Heart left ventricle (tissue), 16 donors: Measurements from ENCODE around the gene ZBED1. TPM values are rescaled to one million over a fixed set of nuclear protein-coding genes. Genes with fewer than 3 reads are reported as not detected.
A peak's percentile ranks its signal among the peaks of the same experiment; 100 is the strongest.

Experiments
- ATAC-seq, 4 donors: fragments of 200-7000 bp; cut with Tn5 transposase; one replicate each; pipeline ENCODE4 v1.9.1; 2020 to 2022; ENCODE audit warnings: moderate library complexity in 4 of 4, mild to moderate bottlenecking in 3 of 4, moderate number of reproducible peaks in 1 of 4
- DNase-seq, 5 donors: peaks; one replicate each; pipeline ENCODE4 v3.0.0-alpha.2; 2020
- H3K27ac ChIP-seq, 12 donors: fragments of 200-600 bp; sonication (generic) in 4 of 12; one replicate each; pipeline versions ENCODE4 v1.5.0 to v1.8.0; 2016 to 2022; ENCODE audit warnings: mild to moderate bottlenecking in 2 of 12
- H3K27me3 ChIP-seq, 9 donors: fragments of 200-600 bp; sonication (generic) in 2 of 9; one replicate each; pipeline versions ENCODE4 v1.5.1 to v1.8.0; 2016 to 2022; ENCODE audit warnings: mild to moderate bottlenecking in 3 of 9
- H3K36me3 ChIP-seq, 9 donors: fragments of 200-600 bp; sonication (generic) in 2 of 9; one replicate each; pipeline versions ENCODE4 v1.5.0 to v1.8.0; 2018 to 2022; ENCODE audit warnings: mild to moderate bottlenecking in 2 of 9
- H3K4me1 ChIP-seq, 12 donors: fragments of 200-600 bp; sonication (generic) in 4 of 12; one replicate each; pipeline versions ENCODE4 v1.5.0 to v1.8.0; 2016 to 2022; ENCODE audit warnings: mild to moderate bottlenecking in 3 of 12
- H3K4me3 ChIP-seq, 12 donors: fragments of 200-600 bp; sonication (generic) in 4 of 12; one replicate each; pipeline versions ENCODE4 v1.5.0 to v1.8.0; 2017 to 2022; ENCODE audit warnings: mild to moderate bottlenecking in 9 of 12, moderate library complexity in 4 of 12
- H3K9me3 ChIP-seq, 12 donors: fragments of 200-600 bp; sonication (generic) in 4 of 12; one replicate each; pipeline versions ENCODE4 v1.5.0 to v1.8.0; 2016 to 2022; ENCODE audit warnings: mild to moderate bottlenecking in 1 of 12
- CTCF ChIP-seq, 12 donors: fragments of 200-600 bp; sonication (generic) in 4 of 12; IDR thresholded peaks; one replicate each; pipeline versions ENCODE4 v1.5.0 to v1.8.0; 2018 to 2022; ENCODE audit warnings: antibody characterized with exemption in 12 of 12, mild to moderate bottlenecking in 5 of 12
- POLR2A ChIP-seq, 2 donors: fragments of 450-650 bp; IDR thresholded peaks; one replicate each; pipeline ENCODE4 v1.6.1; 2017; ENCODE audit warnings: antibody characterized with exemption in 2 of 2, mild to moderate bottlenecking in 2 of 2, moderate library complexity in 2 of 2
- WGBS, 4 donors: extraction: QIAGEN DNeasy Blood & Tissue Kit in 2 of 4; methylation state at CpG; one replicate each; pipeline versions ENCODE4 v1.1.5 to v1.1.7; 2013 to 2018; 5-methylcytosine and 5-hydroxymethylcytosine counted together
- intact Hi-C, 10 donors: fragments of 100-400 bp; cut with DNase I; formaldehyde crosslinking; loops; one replicate each; pipeline versions ENCODE4 v1.11.1 to v1.14.2; 2022
- polyA plus RNA-seq, 2 donors: library from polyadenylated mRNA; stranded (reverse); fragments of 200-250 nt; gene quantifications; one replicate each; pipeline ENCODE4 v1.2.3, GENCODE V29; 2013
- total RNA-seq, 9 donors: library from RNA; depleted of rRNA in 2 of 9; stranded (reverse); fragments of >200 nt in 2 of 9; fragmentation: NEBNext Ultra II Directional in 3 of 9; extraction: Animal tissue kit (Norgen Biotek cat#: 25700) in 3 of 9; gene quantifications; one replicate each; pipeline versions ENCODE4 v1.1.0 to v1.2.4, GENCODE V29; 2016 to 2023
- donor health status: ischemic (EF 13 %, LVEDD 7.1; RV severe dilation, severe dysfunction).
- donor health status: healthy with polysubstance abuse.
- donor health status: DM: no; HTN: yes; CAD: no.
- donor health status: DM: no; HTN: no; CAD: no.
- donor health status: ischemic (EF 25% LVEDD 6.9; RV normal size, moderate dysfunction).
- donor health status: ischemic (EF 25% LVEDD 5.7; RV mildly dilated, moderate dysfunction).
- donor health status: healthy.
- donor health status: DM: yes; HTN: yes; CAD: no.
- donor health status: ischemic (EF 35%, LVEDD 5.7; RV mildly dilated, moderate dysfunction).
- donor health status: nonischemic (EF 11% LVEDD 7.7; RV severe dilation, severe dysfunction).
- donor health status: DM: yes; HTN: yes; CAD: no.
- donor health status: PGD.
- donor health status: ischemic (EF 29% LVEDD 5.4; RV normal size, mild dysfunction).
- donor health status: nonischemic (EF 23%, LVEDD 6.1; RV moderate dilation, normal function).

The ZBED1 gene
- total and polyA plus RNA-seq, 11 donors = 25.9 to 87.1 (median 59.5) TPM

GRCh38 chrX:2533424-2533823, 32.6 kb upstream of the ZBED1 start:
- WGBS, 4 donors = 63 to 71% (median 69%) methylated on average over 8 of the region's 8 CpGs
- Histone ChIP-seq H3K27me3 (peaks cover 0 to 5% (median 0%) of the 10 kb centered on the region in 9 donors), H3K4me3 (no peak overlapping the region), H3K36me3 (no peaks in the 10 kb centered on the region), H3K27ac (no peak overlapping the region), H3K9me3 (no peaks in the 10 kb centered on the region), H3K4me1 (peaks cover 0 to 12% (median 0%) of the 10 kb centered on the region in 12 donors)
- intact Hi-C loops = no loop called here
- ATAC-seq = no peak
- TF ChIP-seq CTCF (IDR thresholded peaks at IDR 0.05) = no peak
- TF ChIP-seq POLR2A (IDR thresholded peaks at IDR 0.05) = no peak
- DNase-seq = no peak

- TF ChIP-seq POLR2A (IDR thresholded peaks at IDR 0.05) = no peak
- TF ChIP-seq CTCF (IDR thresholded peaks at IDR 0.05) = no peak
- peaks cover 0 to 7% (median 0%) of the 10 kb centered on the region in 9 donors for H3K27me3 ChIP-seq
- no peak overlapping the region for H3K27ac ChIP-seq
These were observed 25.6 kb upstream of the ZBED1 start for GRCh38 chrX:2526390-2526789.

GRCh38 chrX:2523911-2524310, 23.1 kb upstream of the ZBED1 start:
- WGBS, 4 donors = 41 to 62% (median 49%) methylated on average over 6 of the region's 6 CpGs
- Histone ChIP-seq H3K27me3 (peaks cover 0 to 7% (median 0%) of the 10 kb centered on the region in 9 donors), H3K9me3 (no peaks in the 10 kb centered on the region), H3K36me3 (no peaks in the 10 kb centered on the region), H3K27ac (no peak overlapping the region), H3K4me3 (no peak overlapping the region), H3K4me1 (peaks cover 0 to 8% (median 0%) of the 10 kb centered on the region in 12 donors)
- no peak for DNase-seq
- intact Hi-C loops = loop anchor here in 1 of 10 donors (2.0 kb wide), 1 partner anchor 1029 kb away; no protein-coding TSS in a partner anchor
- TF ChIP-seq POLR2A (IDR thresholded peaks at IDR 0.05) (no peak), CTCF (IDR thresholded peaks at IDR 0.05) (no peak)
- ATAC-seq = no peak

More at GRCh38 chrX:2526390-2526789, 25.6 kb upstream of the ZBED1 start:
- 82 to 86% (median 85%) methylated on average over 10 of the region's 10 CpGs for WGBS, 4 donors
- H3K4me3 ChIP-seq = no peak overlapping the region
- no peaks in the 10 kb centered on the region for H3K9me3 ChIP-seq
- H3K4me1 ChIP-seq = peaks cover 0 to 4% (median 0%) of the 10 kb centered on the region in 12 donors
- intact Hi-C loops = no loop called here
- H3K36me3 ChIP-seq = no peaks in the 10 kb centered on the region
- ATAC-seq (no peak), DNase-seq (no peak)

GRCh38 chrX:2521927-2522386, 21.2 kb upstream of the ZBED1 start:
- H3K4me1 ChIP-seq = peaks cover 0 to 8% (median 0%) of the 10 kb centered on the region in 12 donors
- ATAC-seq = peak in 1 of 4 donors; percentile 36
- H3K4me3 ChIP-seq = no peak overlapping the region
- no peak for TF ChIP-seq CTCF (IDR thresholded peaks at IDR 0.05)
- no peak for TF ChIP-seq POLR2A (IDR thresholded peaks at IDR 0.05)
- 80 to 84% (median 82%) methylated on average over 6 of the region's 6 CpGs for WGBS, 4 donors
- intact Hi-C loops = no loop called here
- no peak for DNase-seq
- peaks cover 0 to 7% (median 0%) of the 10 kb centered on the region in 9 donors for H3K27me3 ChIP-seq
- H3K9me3 ChIP-seq = no peaks in the 10 kb centered on the region
- H3K36me3 ChIP-seq = no peaks in the 10 kb centered on the region
- peak overlapping the region in 2 of 12 donors; percentile 34 to 83 for H3K27ac ChIP-seq
